Endothelial cell of umbilical vein (primary cell): Measurements from ENCODE around the gene FYN.

ENCODE experiments used
- CTCF ChIP-seq, 2 donors: IDR thresholded peaks; 1 replicate in 1 of 2; 2 replicates in 1 of 2; pipeline ENCODE4 v1.5.1; 2011; ENCODE audit warnings: low read length in 2 of 2, mild to moderate bottlenecking in 2 of 2, moderate library complexity in 2 of 2, control low read depth in 1 of 2, inconsistent platforms in 1 of 2, low read depth in 1 of 2; ENCODE audit not compliant: insufficient read depth in 1 of 2; ENCODE audit errors: extremely low read depth in 1 of 2
- EZH2 ChIP-seq: IDR thresholded peaks from 2 replicates; pipeline ENCODE4 v1.6.1; 2012; ENCODE audit warnings: borderline replicate concordance, low read depth, mild to moderate bottlenecking, moderate library complexity, low read length, inconsistent platforms; ENCODE audit not compliant: severe bottlenecking
- FOS ChIP-seq: IDR thresholded peaks from 2 replicates; pipeline ENCODE4 v1.6.1; 2011; ENCODE audit warnings: mild to moderate bottlenecking, low read length, moderate library complexity, borderline replicate concordance; ENCODE audit not compliant: insufficient read depth
- JUN ChIP-seq: IDR thresholded peaks from 2 replicates; pipeline ENCODE4 v1.6.1; 2011; ENCODE audit warnings: borderline replicate concordance, low read depth; ENCODE audit not compliant: insufficient read length, insufficient read depth
- MYC ChIP-seq: IDR thresholded peaks from one replicate; pipeline ENCODE4 v1.6.1; 2011; ENCODE audit warnings: mild to moderate bottlenecking, low read depth, low read length
- POLR2A ChIP-seq: IDR thresholded peaks from 2 replicates; pipeline ENCODE4 v1.6.1; 2012; ENCODE audit warnings: low read depth, mild to moderate bottlenecking, control low read depth, low read length
- POLR2AphosphoS5 ChIP-seq: IDR thresholded peaks from 2 replicates; pipeline ENCODE4 v1.6.1; 2012; ENCODE audit warnings: low read depth, mild to moderate bottlenecking, control low read depth, low read length, moderate library complexity; ENCODE audit not compliant: insufficient read depth
- TF ChIP-seq, protein P1 (sequence below): IDR thresholded peaks from 2 replicates; pipeline ENCODE4 v1.6.1; 2011; ENCODE audit not compliant: insufficient read depth, insufficient read length

DNA sequence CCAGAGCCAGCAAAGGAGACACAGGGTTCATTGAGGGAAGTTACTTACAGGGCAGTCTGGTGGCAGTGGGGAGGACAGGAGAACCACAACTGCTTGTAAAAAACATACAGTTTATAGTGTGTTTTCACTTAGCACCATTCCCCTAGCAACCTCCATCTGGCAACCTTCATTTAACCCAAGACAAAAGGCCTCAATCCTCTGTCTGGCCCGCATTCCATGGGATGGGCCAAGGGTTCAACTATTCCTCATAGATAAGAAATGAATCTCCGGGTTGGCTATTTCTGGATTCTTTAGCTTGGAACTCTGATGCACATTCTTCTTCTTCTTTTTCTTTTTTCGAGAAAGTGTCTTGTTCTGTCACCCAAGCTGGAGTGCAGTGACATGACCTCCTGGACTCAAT lies 26.3 kb upstream of the FYN start:
- TF ChIP-seq POLR2A (no peak), POLR2AphosphoS5 (no peak), CTCF (IDR thresholded peaks at IDR 0.05; ENCODE audit: extremely low read depth in 1 of 2, insufficient read depth in 1 of 2, low read depth in 1 of 2, low read length in 2 of 2) (no peak), JUN (no peak), MYC (no peak), EZH2 (no peak), FOS (no peak)
- TF ChIP-seq, protein P1, sequence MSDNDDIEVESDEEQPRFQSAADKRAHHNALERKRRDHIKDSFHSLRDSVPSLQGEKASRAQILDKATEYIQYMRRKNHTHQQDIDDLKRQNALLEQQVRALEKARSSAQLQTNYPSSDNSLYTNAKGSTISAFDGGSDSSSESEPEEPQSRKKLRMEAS = no peak
